DOHH2 (cell line): ENCODE measurements around the gene PCDHB5.
"Not testable (repeated sequence)": the region's sequence is repeated elsewhere in the genome, so short reads cannot be mapped to it uniquely, and the experiment has no call there.

Source experiments
- EZH2phosphoT487 ChIP-seq: fragments of 200-600 bp; sonication (generic); IDR thresholded peaks from 2 replicates; pipeline ENCODE4 v1.6.1; 2017; ENCODE audit warnings: borderline replicate concordance, mild to moderate bottlenecking, antibody characterized with exemption, low read length, moderate library complexity, mixed read lengths
- TF ChIP-seq, protein P1 (sequence below): fragments of 200-600 bp; sonication (generic); IDR thresholded peaks from one replicate; pipeline ENCODE4 v1.5.1; 2014; ENCODE audit warnings: antibody characterized with exemption, mild to moderate bottlenecking, low read depth, low read length; ENCODE audit not compliant: poor library complexity, severe bottlenecking

- TF ChIP-seq, protein P1, sequence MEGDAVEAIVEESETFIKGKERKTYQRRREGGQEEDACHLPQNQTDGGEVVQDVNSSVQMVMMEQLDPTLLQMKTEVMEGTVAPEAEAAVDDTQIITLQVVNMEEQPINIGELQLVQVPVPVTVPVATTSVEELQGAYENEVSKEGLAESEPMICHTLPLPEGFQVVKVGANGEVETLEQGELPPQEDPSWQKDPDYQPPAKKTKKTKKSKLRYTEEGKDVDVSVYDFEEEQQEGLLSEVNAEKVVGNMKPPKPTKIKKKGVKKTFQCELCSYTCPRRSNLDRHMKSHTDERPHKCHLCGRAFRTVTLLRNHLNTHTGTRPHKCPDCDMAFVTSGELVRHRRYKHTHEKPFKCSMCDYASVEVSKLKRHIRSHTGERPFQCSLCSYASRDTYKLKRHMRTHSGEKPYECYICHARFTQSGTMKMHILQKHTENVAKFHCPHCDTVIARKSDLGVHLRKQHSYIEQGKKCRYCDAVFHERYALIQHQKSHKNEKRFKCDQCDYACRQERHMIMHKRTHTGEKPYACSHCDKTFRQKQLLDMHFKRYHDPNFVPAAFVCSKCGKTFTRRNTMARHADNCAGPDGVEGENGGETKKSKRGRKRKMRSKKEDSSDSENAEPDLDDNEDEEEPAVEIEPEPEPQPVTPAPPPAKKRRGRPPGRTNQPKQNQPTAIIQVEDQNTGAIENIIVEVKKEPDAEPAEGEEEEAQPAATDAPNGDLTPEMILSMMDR = not testable (repeated sequence)
- TF ChIP-seq EZH2phosphoT487 = not testable (repeated sequence)
These were observed 42.7 kb downstream of the PCDHB5 start, which contains the start of gene PCDHB8 for GRCh38 chr5:141177577-141178191.
